ENCODE results near the gene ASB4. TPM values are rescaled to one million over a fixed set of nuclear protein-coding genes. Genes with fewer than 3 reads are reported as not detected.
"Not testable (repeated sequence)": the region's sequence is repeated elsewhere in the genome, so short reads cannot be mapped to it uniquely, and the experiment has no call there.

Gene ASB4
- total RNA-seq, 1 experiment from 2014 or later: 0.47 TPM

- peak; percentile 65 for DNase-seq (ENCODE audit: extremely low read depth, low read depth)
These were observed 64.2 kb downstream of the ASB4 start for GRCh38 chr7:95549818-95550529.

DNA sequence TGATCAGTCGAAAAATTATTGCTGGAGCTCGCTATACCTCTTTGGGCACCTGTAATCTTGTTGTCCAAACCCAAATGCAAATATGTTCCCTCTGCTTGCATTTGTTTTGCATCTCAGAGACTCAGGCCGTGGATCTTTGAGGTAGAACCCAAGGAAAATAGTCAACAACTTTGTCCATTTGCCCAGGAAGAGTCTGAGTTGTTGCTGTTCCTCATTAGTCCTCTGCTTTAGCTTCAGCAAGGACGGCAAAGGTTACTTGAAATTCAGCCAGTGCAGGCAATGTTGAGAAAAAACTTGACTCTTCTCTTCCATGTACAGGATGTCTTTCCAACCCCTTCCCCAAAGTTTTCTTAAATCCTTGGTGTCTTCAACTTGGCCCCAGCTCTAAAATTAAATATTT is 64.8 kb downstream of the ASB4 start:
- DNase-seq (ENCODE audit: extremely low read depth, low read depth): no peak

DNA sequence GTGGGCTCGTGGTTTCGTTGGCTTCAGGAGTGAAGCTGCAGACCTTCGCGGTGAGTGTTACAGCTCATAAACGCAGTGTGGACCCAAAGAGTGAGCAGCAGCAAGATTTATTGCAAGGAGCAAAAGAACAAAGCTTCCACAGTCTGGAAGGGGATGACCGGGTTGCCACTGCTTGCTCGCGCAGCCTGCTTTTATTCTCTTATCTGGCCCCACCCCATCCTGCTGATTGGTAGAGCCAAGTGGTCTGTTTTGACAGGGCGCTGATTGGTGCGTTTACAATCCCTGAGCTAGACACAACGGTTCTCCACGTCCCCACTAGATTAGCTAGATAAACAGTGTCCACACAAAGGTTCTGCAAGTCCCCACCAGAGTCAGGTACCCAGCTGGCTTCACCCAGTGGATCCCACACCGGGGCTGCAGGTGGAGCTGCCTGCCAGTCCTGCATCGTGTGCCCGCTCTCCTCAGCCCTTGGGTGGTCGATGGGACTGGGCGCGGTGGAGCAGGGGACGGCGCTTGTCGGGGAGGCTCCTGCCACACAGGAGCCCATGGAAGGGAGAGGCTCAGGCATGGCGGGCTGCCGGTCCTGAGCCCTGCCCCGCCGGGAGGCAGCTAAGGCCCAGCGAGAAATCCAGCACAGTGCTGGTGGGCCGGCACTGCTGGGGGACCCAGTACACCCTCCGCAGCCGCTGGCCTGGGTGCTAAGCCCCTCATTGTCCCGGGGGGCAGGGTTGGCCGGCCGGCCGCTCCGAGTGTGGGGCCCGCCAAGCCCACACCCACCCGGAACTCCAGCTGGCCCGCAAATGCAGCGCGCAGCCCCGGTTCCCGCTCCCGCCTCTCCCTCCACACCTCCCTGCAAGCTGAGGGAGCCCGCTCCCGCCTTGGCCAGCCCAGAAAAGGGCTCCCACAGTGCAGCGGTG is 66.5 kb downstream of the ASB4 start:
- not testable (repeated sequence) for DNase-seq (ENCODE audit: extremely low read depth, low read depth)

DNA sequence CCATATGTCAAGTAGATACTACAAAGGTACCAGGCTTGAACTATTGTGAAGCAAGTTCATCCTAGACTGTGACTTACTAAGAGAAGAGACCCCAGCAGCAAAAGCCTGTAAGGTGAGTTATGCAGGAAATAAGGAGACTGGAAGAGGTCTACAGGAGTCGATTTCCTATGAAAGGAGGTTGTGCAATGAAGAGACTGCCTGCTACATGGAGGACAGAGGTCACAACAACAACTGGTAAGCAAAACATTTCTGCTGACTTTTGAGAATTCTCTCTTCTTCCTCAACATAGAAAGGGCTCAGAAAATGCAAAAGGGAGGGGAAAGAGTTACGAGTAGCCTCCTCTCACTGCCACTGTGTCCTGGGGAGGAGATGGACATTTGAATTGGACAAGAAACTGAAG is 68.2 kb downstream of the ASB4 start:
- DNase-seq (ENCODE audit: extremely low read depth, low read depth): no peak

DNA sequence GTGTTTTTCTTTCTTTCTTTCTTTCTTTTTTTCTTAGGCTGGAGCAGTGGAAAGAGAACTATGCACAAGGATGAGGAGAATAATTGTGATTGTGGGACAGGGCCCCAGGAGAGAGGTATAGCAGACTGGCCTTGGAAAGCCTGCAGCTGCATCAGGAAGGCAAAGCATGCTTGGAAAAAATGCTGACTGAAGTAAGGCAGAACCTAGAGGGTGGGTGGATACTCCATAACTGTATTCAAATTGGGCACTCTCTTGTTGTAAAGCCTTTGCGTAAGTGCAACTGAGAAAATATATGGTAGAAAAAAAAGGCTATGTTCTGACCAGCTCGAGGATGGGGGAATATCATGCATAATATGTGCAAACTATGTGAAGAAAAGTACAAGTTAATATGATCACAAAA is 71.0 kb downstream of the ASB4 start:
- no peak for DNase-seq (ENCODE audit: extremely low read depth, low read depth)

- DNase-seq (ENCODE audit: extremely low read depth, low read depth): no peak
These were observed 73.1 kb downstream of the ASB4 start for GRCh38 chr7:95558864-95559263.

DNA sequence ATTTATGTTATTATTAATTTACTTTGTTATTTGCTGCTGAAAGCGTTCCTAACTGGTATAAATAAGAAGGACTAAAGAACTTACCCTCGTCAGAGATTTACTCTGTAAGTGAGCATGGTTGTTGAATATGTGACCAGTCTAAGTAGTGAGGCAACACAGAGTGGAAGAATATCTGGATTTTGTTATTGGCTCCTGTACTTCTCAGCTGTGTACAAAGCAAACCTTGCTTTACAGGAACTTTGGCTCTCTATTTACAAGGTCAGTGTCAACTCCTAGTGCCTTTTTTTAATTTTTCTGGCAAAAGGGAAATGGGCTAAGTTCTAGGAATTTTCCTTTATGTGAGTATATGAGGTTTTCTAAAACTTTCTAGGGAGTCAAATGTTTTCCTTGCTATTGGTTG is 74.9 kb downstream of the ASB4 start:
- no peak for DNase-seq (ENCODE audit: extremely low read depth, low read depth)

DNA sequence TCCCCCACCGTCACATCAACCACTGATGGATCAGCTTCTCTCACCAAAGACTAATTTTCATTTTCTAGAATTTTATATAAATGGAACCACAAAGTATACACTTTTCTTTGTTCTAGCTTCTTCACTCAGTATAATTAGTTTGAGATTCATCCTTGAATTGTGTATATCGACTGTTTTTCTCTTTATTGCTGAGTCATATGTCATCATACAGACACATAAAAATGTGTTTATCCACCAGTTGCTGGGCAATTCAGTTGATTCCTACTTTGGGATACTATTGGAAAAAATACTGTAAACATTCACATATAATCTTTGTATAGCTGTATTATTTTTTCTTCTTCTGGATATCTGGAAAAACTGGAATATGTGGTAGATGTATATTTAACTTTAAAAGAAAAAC is 84.0 kb downstream of the ASB4 start:
- DNase-seq (ENCODE audit: extremely low read depth, low read depth): no peak

GRCh38 chr7:95577137-95577536 is 91.4 kb downstream of the ASB4 start:
- DNase-seq (ENCODE audit: extremely low read depth, low read depth): no peak

DNA sequence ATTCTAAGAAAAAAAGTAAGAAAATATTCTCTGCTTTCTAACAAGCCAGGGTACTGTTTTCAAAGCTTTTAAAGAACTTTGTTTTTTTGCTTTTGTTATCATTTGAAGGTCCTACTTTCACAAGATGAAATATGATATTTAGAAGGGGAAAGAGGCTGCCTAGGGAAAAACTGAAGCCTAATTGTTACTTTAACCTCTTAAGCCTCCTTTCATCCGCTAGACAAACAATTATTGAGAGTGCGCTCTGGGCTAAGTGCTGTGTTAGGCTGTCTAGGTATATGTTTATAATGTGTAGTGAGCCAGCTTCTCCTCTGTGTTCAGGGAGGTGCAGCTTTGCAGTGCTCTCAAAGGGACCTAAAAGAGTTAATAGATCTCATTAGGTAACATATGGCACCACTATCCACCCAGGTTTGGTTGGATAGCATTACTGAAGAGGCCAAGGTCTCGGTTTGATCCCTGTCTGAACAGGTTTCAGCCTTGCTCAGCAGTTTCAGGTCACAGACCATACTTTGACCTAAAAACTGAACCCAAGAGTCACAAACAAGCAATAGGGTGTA is 92.6 kb downstream of the ASB4 start:
- DNase-seq (ENCODE audit: extremely low read depth, low read depth): no peak

DNA sequence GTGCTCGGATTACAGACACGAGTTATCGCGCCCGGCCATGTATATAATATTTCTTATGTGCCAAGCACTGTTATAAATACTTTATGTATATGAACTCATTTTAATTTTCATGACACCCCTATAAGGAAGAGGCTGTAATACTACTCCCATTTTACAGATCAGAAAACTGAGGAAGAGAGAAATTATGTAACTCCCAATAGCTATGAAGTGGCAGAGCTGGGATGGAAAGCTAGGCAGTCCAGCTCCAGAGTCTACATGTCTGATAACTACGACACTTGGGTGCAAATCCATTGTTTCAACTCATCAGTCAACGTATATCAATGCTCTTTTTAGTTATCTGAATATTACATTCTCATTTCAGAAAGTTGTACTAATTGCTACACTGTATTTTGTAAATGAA is 93.6 kb downstream of the ASB4 start:
- no peak for DNase-seq (ENCODE audit: extremely low read depth, low read depth)

- DNase-seq (ENCODE audit: extremely low read depth, low read depth): no peak
These were observed 95.7 kb downstream of the ASB4 start for GRCh38 chr7:95581467-95581866.

- no peak for DNase-seq (ENCODE audit: extremely low read depth, low read depth)
These were observed 97.0 kb downstream of the ASB4 start for GRCh38 chr7:95582578-95583293.

- no peak for DNase-seq (ENCODE audit: extremely low read depth, low read depth)
These were observed 98.3 kb downstream of the ASB4 start for GRCh38 chr7:95583834-95584621.

DNA sequence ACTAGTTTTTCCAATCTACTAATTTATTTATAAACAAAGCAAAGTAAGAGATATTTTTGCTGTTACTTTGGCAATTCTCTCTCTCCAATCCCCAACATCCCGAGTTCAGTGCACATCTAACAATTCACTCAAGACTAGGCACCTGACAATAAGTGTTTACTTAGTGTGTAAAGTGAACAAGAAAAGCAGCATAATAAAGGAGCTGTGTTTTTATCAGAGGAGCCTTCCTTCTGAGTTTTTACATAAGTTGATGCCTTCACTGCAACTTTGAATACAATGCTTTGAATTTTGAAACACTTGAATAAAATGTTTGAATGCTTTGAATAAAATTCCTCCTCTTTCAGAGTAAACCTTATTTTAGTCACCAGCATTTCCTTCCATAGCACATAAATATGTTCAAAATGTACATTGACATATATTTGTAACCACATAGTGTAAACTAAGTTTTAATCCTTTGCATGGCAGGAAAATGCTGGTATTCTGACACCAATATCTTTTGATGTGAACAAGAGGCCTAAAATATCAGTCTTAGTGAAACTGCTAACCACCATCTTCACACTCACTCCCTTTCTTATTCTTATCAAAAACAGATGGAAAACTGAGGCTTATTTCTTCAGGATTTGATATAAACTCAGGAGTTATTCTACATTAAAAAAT is 99.2 kb downstream of the ASB4 start:
- DNase-seq (ENCODE audit: extremely low read depth, low read depth): no peak

GRCh38 chr7:95585426-95585789 is 99.7 kb downstream of the ASB4 start:
- no peak for DNase-seq (ENCODE audit: extremely low read depth, low read depth)

DNA sequence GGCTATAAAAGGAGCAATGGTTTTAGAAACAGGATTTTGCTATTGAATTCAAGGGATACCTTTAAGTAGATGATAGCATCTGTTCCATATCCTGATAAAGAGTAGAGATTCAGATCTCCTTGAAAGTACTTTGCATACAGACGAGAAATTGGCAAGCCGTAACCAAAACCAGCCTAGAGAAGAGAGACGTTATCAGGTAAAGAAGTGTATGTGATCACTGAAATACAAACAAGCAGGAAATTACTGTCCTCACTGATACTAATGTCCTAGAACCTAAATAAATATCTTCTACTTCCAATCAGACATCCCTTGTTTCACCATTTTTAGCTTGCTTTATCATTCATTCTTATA is 101.2 kb downstream of the ASB4 start:
- no peak for DNase-seq (ENCODE audit: extremely low read depth, low read depth)

DNA sequence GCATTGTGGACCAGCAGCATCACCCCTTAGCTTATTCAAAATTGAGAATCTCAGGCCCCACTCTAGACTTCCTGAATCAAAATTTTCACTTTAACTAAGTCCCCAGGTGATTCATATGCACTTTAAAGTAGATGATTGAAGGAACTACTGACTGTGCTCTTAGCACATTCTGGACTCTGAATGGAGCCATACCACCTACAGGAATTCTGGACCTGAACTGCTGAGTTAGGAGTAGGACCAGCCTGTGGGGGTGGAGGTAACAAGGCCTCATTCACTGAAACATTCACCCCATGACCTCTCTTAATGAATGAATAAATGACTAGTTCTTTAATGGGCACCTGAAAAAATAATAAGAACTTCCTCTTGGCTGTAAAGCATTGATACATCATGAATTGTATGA is 103.3 kb downstream of the ASB4 start:
- no peak for DNase-seq (ENCODE audit: extremely low read depth, low read depth)

DNA sequence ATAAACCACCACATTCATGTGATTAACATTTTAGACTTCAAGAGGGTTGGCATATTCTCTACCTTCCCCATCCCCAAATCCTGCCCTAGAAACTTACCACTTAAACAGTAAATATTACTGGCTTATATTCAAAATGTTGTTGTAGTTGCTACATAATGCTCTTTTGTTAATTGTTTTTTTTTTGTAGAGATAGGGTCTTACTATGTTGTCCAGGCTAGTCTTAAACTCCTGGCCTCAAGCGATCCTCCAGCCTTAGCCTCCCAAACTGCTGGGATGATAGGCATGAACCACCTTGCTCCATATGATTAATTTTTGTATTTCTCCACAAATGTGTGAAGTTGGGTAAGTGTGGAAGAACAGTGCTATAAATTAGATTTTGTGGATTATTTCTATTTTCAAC is 104.0 kb downstream of the ASB4 start:
- no peak for DNase-seq (ENCODE audit: extremely low read depth, low read depth)
